ENCODE measurements around the gene KLK1. TPM values are rescaled to one million over a fixed set of nuclear protein-coding genes. Genes with fewer than 3 reads are reported as not detected.

KLK1 gene
- total RNA-seq, 1 donor from 2014 or later: 2.7 TPM

DNA sequence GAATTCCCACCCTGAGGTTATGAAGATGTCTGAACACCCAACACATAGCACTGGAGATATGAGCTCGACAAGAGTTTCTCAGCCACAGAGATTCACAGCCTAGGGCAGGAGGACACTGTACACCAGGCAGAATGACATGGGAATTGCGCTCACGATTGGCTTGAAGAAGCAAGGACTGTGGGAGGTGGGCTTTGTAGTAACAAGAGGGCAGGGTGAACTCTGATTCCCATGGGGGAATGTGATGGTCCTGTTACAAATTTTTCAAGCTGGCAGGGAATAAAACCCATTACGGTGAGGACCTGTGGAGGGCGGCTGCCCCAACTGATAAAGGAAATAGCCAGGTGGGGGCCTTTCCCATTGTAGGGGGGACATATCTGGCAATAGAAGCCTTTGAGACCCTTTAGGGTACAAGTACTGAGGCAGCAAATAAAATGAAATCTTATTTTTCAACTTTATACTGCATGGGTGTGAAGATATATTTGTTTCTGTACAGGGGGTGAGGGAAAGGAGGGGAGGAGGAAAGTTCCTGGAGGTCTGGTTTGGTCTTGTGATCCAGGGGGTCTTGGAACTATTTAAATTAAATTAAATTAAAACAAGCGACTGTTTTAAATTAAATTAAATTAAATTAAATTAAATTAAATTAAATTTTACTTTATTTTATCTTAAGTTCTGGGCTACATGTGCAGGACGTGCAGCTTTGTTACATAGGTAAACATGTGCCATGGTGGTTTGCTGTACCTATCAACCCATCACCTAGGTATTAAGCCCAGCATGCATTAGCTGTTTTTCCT, 38.1 kb upstream of the KLK1 start:
- no peak overlapping the region for H3K27ac Mint-ChIP-seq (ENCODE audit: unreplicated experiment)
- peaks cover 13% of the 10 kb centered on the region for H3K27me3 Mint-ChIP-seq (ENCODE audit: unreplicated experiment)
- no peak overlapping the region for H3K4me3 Mint-ChIP-seq (ENCODE audit: unreplicated experiment)
- no peaks in the 10 kb centered on the region for H3K4me1 Mint-ChIP-seq (ENCODE audit: unreplicated experiment)
- H3K9me3 Mint-ChIP-seq (ENCODE audit: unreplicated experiment): peaks cover 15% of the 10 kb centered on the region
- DNase-seq (ENCODE audit: low spot score): no peak
- TF ChIP-seq, protein P1, sequence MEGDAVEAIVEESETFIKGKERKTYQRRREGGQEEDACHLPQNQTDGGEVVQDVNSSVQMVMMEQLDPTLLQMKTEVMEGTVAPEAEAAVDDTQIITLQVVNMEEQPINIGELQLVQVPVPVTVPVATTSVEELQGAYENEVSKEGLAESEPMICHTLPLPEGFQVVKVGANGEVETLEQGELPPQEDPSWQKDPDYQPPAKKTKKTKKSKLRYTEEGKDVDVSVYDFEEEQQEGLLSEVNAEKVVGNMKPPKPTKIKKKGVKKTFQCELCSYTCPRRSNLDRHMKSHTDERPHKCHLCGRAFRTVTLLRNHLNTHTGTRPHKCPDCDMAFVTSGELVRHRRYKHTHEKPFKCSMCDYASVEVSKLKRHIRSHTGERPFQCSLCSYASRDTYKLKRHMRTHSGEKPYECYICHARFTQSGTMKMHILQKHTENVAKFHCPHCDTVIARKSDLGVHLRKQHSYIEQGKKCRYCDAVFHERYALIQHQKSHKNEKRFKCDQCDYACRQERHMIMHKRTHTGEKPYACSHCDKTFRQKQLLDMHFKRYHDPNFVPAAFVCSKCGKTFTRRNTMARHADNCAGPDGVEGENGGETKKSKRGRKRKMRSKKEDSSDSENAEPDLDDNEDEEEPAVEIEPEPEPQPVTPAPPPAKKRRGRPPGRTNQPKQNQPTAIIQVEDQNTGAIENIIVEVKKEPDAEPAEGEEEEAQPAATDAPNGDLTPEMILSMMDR (IDR thresholded peaks at IDR 0.05; ENCODE audit: unreplicated experiment): no peak
- H3K36me3 Mint-ChIP-seq (ENCODE audit: low read depth, unreplicated experiment): peaks cover 5% of the 10 kb centered on the region

- H3K4me3 Mint-ChIP-seq (ENCODE audit: unreplicated experiment): no peak overlapping the region
- peaks cover 11% of the 10 kb centered on the region for H3K9me3 Mint-ChIP-seq (ENCODE audit: unreplicated experiment)
- H3K27ac Mint-ChIP-seq (ENCODE audit: unreplicated experiment): no peak overlapping the region
- H3K27me3 Mint-ChIP-seq (ENCODE audit: unreplicated experiment): peaks cover 13% of the 10 kb centered on the region
- no peak for DNase-seq (ENCODE audit: low spot score)
- TF ChIP-seq, protein P1 (IDR thresholded peaks at IDR 0.05; ENCODE audit: unreplicated experiment): no peak
- H3K4me1 Mint-ChIP-seq (ENCODE audit: unreplicated experiment): no peaks in the 10 kb centered on the region
- H3K36me3 Mint-ChIP-seq (ENCODE audit: low read depth, unreplicated experiment): peaks cover 5% of the 10 kb centered on the region
Measured at GRCh38 chr19:50861010-50861409, 37.4 kb upstream of the KLK1 start.

- no peak for DNase-seq (ENCODE audit: low spot score)
- Mint-ChIP-seq H3K4me3 (ENCODE audit: unreplicated experiment) (no peak overlapping the region), H3K36me3 (ENCODE audit: low read depth, unreplicated experiment) (peaks cover 11% of the 10 kb centered on the region), H3K27ac (ENCODE audit: unreplicated experiment) (no peak overlapping the region), H3K4me1 (ENCODE audit: unreplicated experiment) (no peaks in the 10 kb centered on the region), H3K9me3 (ENCODE audit: unreplicated experiment) (peaks cover 18% of the 10 kb centered on the region), H3K27me3 (ENCODE audit: unreplicated experiment) (peaks cover 13% of the 10 kb centered on the region)
- TF ChIP-seq, protein P1 (IDR thresholded peaks at IDR 0.05; ENCODE audit: unreplicated experiment): no peak
Measured at GRCh38 chr19:50859849-50860248, 36.3 kb upstream of the KLK1 start.

GRCh38 chr19:50858886-50859285, 35.3 kb upstream of the KLK1 start:
- H3K4me1 Mint-ChIP-seq (ENCODE audit: unreplicated experiment): no peaks in the 10 kb centered on the region
- TF ChIP-seq, protein P1 (IDR thresholded peaks at IDR 0.05; ENCODE audit: unreplicated experiment): no peak
- peaks cover 24% of the 10 kb centered on the region for H3K9me3 Mint-ChIP-seq (ENCODE audit: unreplicated experiment)
- H3K27ac Mint-ChIP-seq (ENCODE audit: unreplicated experiment): no peak overlapping the region
- peaks cover 14% of the 10 kb centered on the region for H3K27me3 Mint-ChIP-seq (ENCODE audit: unreplicated experiment)
- H3K4me3 Mint-ChIP-seq (ENCODE audit: unreplicated experiment): no peak overlapping the region
- no peak for DNase-seq (ENCODE audit: low spot score)
- H3K36me3 Mint-ChIP-seq (ENCODE audit: low read depth, unreplicated experiment): peaks cover 11% of the 10 kb centered on the region

- Mint-ChIP-seq H3K27ac (ENCODE audit: unreplicated experiment) (no peak overlapping the region), H3K9me3 (ENCODE audit: unreplicated experiment) (peaks cover 24% of the 10 kb centered on the region)
Measured at GRCh38 chr19:50857366-50857765, 33.8 kb upstream of the KLK1 start.

More at GRCh38 chr19:50857366-50857765, 33.8 kb upstream of the KLK1 start:
- peak overlapping the region; percentile 8 for H3K4me3 Mint-ChIP-seq (ENCODE audit: unreplicated experiment)
- DNase-seq (ENCODE audit: low spot score): no peak
- TF ChIP-seq, protein P1 (IDR thresholded peaks at IDR 0.05; ENCODE audit: unreplicated experiment): no peak
- H3K4me1 Mint-ChIP-seq (ENCODE audit: unreplicated experiment): no peaks in the 10 kb centered on the region
- H3K36me3 Mint-ChIP-seq (ENCODE audit: low read depth, unreplicated experiment): peaks cover 11% of the 10 kb centered on the region
- H3K27me3 Mint-ChIP-seq (ENCODE audit: unreplicated experiment): peaks cover 14% of the 10 kb centered on the region
